Measurements from ENCODE around the gene GDF9. TPM values are rescaled to one million over a fixed set of nuclear protein-coding genes. Genes with fewer than 3 reads are reported as not detected.

The GDF9 gene
- total RNA-seq, 2 experiments from 2014 or later = 0.66 to 2.2 TPM

GRCh38 chr5:132901730-132902129 lies 35.5 kb upstream of the GDF9 start:
- Histone ChIP-seq H4K20me1 (ENCODE audit: insufficient read depth, low read length) (no peaks in the 10 kb centered on the region), H3K9me2 (ENCODE audit: insufficient read depth, low read length) (no peaks in the 10 kb centered on the region), H3K36me3 (ENCODE audit: insufficient read depth, low read length) (peaks cover 67% of the 10 kb centered on the region), H3K4me2 (ENCODE audit: low read length) (peak overlapping the region; percentile 71), H3K27ac (ENCODE audit: low read depth, low read length, poor library complexity, severe bottlenecking) (peak overlapping the region; percentile 70), H3K79me2 (ENCODE audit: insufficient read depth, low read depth, low read length) (peaks cover 12% of the 10 kb centered on the region; the same call in 1 of the 2 replicates), H3K4me3 (ENCODE audit: low read depth, low read length, poor library complexity, severe bottlenecking) (peak overlapping the region; percentile 21), H2AFZ (ENCODE audit: low read length) (no peak overlapping the region), H3K4me1 (ENCODE audit: insufficient read depth, low read length, poor library complexity, severe bottlenecking) (peaks cover 32% of the 10 kb centered on the region), H3K9me3 (ENCODE audit: low read length) (no peaks in the 10 kb centered on the region)
- no TSS peak for BruUV-seq (replicated peaks)
- DNase-seq (ENCODE audit: low spot score) = peak; percentile 27
- ChIA-PET POLR2A (no interaction called here), CTCF (ENCODE audit: unreplicated experiment) (no interaction called here)
- TF ChIP-seq, protein P1, sequence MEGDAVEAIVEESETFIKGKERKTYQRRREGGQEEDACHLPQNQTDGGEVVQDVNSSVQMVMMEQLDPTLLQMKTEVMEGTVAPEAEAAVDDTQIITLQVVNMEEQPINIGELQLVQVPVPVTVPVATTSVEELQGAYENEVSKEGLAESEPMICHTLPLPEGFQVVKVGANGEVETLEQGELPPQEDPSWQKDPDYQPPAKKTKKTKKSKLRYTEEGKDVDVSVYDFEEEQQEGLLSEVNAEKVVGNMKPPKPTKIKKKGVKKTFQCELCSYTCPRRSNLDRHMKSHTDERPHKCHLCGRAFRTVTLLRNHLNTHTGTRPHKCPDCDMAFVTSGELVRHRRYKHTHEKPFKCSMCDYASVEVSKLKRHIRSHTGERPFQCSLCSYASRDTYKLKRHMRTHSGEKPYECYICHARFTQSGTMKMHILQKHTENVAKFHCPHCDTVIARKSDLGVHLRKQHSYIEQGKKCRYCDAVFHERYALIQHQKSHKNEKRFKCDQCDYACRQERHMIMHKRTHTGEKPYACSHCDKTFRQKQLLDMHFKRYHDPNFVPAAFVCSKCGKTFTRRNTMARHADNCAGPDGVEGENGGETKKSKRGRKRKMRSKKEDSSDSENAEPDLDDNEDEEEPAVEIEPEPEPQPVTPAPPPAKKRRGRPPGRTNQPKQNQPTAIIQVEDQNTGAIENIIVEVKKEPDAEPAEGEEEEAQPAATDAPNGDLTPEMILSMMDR (conservative IDR thresholded peaks at IDR 0.05; ENCODE audit: low read length) = peak; percentile 60
- TF ChIP-seq EZH2phosphoT487 (IDR thresholded peaks at IDR 0.05; ENCODE audit: borderline replicate concordance, low read depth, low read length) = no peak
- intact Hi-C loops (cut with micrococcal nuclease; ENCODE audit: unreplicated experiment) = no loop called here

DNA sequence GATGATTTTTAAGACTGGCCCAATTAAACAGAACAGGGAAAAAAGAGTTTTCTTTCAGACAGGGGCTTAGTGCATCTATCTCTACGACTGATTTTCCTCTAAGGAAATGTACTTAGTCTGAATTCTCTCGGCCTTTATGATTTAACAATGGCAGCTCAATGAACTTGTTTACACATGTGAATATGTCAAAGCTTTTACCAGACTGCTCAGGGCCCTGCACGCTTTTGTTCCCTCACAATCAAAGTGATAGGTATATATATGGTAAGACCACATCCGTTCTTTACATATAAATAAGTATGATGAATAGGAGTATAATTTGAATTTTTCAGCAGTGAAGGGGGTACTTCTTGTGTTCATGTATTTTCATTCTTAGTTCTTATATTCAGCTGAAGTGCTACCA lies 34.8 kb upstream of the GDF9 start:
- Histone ChIP-seq H3K36me3 (ENCODE audit: insufficient read depth, low read length) (peaks cover 70% of the 10 kb centered on the region), H3K4me1 (ENCODE audit: insufficient read depth, low read length, poor library complexity, severe bottlenecking) (peaks cover 31% of the 10 kb centered on the region), H3K9me3 (ENCODE audit: low read length) (no peaks in the 10 kb centered on the region), H3K4me3 (ENCODE audit: low read depth, low read length, poor library complexity, severe bottlenecking) (peak overlapping the region; percentile 21), H3K4me2 (ENCODE audit: low read length) (peak overlapping the region; percentile 71), H2AFZ (ENCODE audit: low read length) (no peak overlapping the region), H3K79me2 (ENCODE audit: insufficient read depth, low read depth, low read length) (peaks cover 12% of the 10 kb centered on the region; the same call in 1 of the 2 replicates), H3K27ac (ENCODE audit: low read depth, low read length, poor library complexity, severe bottlenecking) (peak overlapping the region; percentile 70), H3K9me2 (ENCODE audit: insufficient read depth, low read length) (no peaks in the 10 kb centered on the region), H4K20me1 (ENCODE audit: insufficient read depth, low read length) (no peaks in the 10 kb centered on the region)
- intact Hi-C loops (cut with micrococcal nuclease; ENCODE audit: unreplicated experiment) = no loop called here
- TF ChIP-seq, protein P1 (conservative IDR thresholded peaks at IDR 0.05; ENCODE audit: low read length) = no peak
- no peak for TF ChIP-seq EZH2phosphoT487 (IDR thresholded peaks at IDR 0.05; ENCODE audit: borderline replicate concordance, low read depth, low read length)
- ChIA-PET POLR2A (interaction anchor here (0.6 to 1.3 kb wide), 4 partner anchors 10 to 34 kb away, joined by 3 to 10 read pairs (median 3); no protein-coding TSS in a partner anchor), CTCF (ENCODE audit: unreplicated experiment) (no interaction called here)
- DNase-seq (ENCODE audit: low spot score) = peak; percentile 69
- BruUV-seq (replicated peaks) = TSS peak; percentile 31

DNA sequence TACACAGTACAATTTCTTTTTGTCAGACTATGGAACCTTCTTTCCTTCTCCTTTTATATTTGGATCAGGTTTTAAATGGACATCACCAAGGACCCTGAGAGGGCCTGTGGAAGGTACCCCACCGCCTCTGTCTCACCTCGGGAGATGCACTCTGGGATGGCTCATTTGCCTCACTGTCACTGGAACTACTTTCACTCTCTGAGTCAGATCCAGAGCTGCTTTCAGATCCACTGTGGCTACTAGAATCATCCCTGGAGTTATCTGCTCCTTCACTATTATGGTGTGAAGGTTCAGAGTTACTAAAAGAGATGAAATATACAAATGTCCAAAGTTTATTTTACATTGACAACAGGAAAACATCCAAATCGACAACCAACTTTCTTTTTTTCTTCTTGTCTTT lies 31.8 kb upstream of the GDF9 start:
- intact Hi-C loops (cut with micrococcal nuclease; ENCODE audit: unreplicated experiment) = no loop called here
- Histone ChIP-seq H3K79me2 (ENCODE audit: insufficient read depth, low read depth, low read length) (peaks cover 12% of the 10 kb centered on the region; the same call in 1 of the 2 replicates), H3K9me3 (ENCODE audit: low read length) (no peaks in the 10 kb centered on the region), H3K4me1 (ENCODE audit: insufficient read depth, low read length, poor library complexity, severe bottlenecking) (peaks cover 28% of the 10 kb centered on the region), H3K4me2 (ENCODE audit: low read length) (no peak overlapping the region), H2AFZ (ENCODE audit: low read length) (no peak overlapping the region), H3K4me3 (ENCODE audit: low read depth, low read length, poor library complexity, severe bottlenecking) (no peak overlapping the region), H3K9me2 (ENCODE audit: insufficient read depth, low read length) (no peaks in the 10 kb centered on the region), H4K20me1 (ENCODE audit: insufficient read depth, low read length) (no peaks in the 10 kb centered on the region), H3K36me3 (ENCODE audit: insufficient read depth, low read length) (peaks cover 82% of the 10 kb centered on the region), H3K27ac (ENCODE audit: low read depth, low read length, poor library complexity, severe bottlenecking) (no peak overlapping the region)
- ChIA-PET CTCF (ENCODE audit: unreplicated experiment) (no interaction called here), POLR2A (interaction anchor here (1.2 kb wide), 1 partner anchor 209 kb away, joined by 3 read pairs; no protein-coding TSS in a partner anchor)
- TF ChIP-seq EZH2phosphoT487 (IDR thresholded peaks at IDR 0.05; ENCODE audit: borderline replicate concordance, low read depth, low read length) = no peak
- TF ChIP-seq, protein P1 (conservative IDR thresholded peaks at IDR 0.05; ENCODE audit: low read length) = no peak
- no TSS peak for BruUV-seq (replicated peaks)
- no peak for DNase-seq (ENCODE audit: low spot score)

Measured in OCI-LY7 (cell line).